Endothelial cell of umbilical vein (primary cell): ENCODE results near the gene CASP12. TPM values are rescaled to one million over a fixed set of nuclear protein-coding genes. Genes with fewer than 3 reads are reported as not detected.
A peak's percentile ranks its signal among the peaks of the same experiment; 100 is the strongest.

Experiments
- BruUV-seq: library from RNA; stranded (reverse); fragments of 400-500 nt; replicated peaks from 2 replicates; lab custom pipeline; 2021; lab: Mats Ljungman, UMichigan
- CTCF ChIA-PET: fragments of 300-600, 350-600 bp; sonication (Branson Sonifier 250); formaldehyde crosslinking; loops from one replicate; lab custom pipeline; 2021; ENCODE audit warnings: antibody characterized with exemption, inconsistent platforms; lab: Charles Lee
- POLR2A ChIA-PET: fragments of 300-600, 350-600 bp; sonication (Branson Sonifier 250); formaldehyde crosslinking; loops from one replicate; lab custom pipeline; 2021; ENCODE audit warnings: antibody characterized with exemption, inconsistent platforms; lab: Charles Lee
- DNase-seq: peaks from one replicate; pipeline ENCODE4 v3.0.0-alpha.2; 2011; ENCODE audit warnings: low read depth, low spot score
- FAIRE-seq: peaks from 2 replicates; lab custom pipeline; 2011; peaks lifted over from hg19 to GRCh38; lab: Jason Lieb, UNC
- H2AFZ ChIP-seq: 2 replicates; pipeline ENCODE4 v1.6.0; 2012; ENCODE audit warnings: low read depth, low read length, control low read depth, inconsistent platforms
- H3K27ac ChIP-seq: 2 replicates; pipeline ENCODE4 v1.5.1; 2011; ENCODE audit warnings: low read depth, mild to moderate bottlenecking, control low read depth, low read length, moderate library complexity; ENCODE audit not compliant: insufficient read depth
- H3K27me3 ChIP-seq, 2 experiments: 2 replicates each; pipeline versions ENCODE4 v1.6.0 to v1.6.1; 2011; ENCODE audit warnings: low read length in 2 of 2, mixed read lengths in 1 of 2; ENCODE audit not compliant: control insufficient read depth in 2 of 2, insufficient read depth in 2 of 2
- H3K36me3 ChIP-seq, 2 experiments: 2 replicates in 1 of 2; 3 replicates in 1 of 2; pipeline ENCODE4 v1.5.1; 2011; ENCODE audit warnings: low read length in 2 of 2, mild to moderate bottlenecking in 1 of 2, moderate library complexity in 1 of 2; ENCODE audit not compliant: control insufficient read depth in 2 of 2, insufficient read depth in 2 of 2; ENCODE audit errors: extremely low read depth in 1 of 2
- H3K4me1 ChIP-seq: 3 replicates; pipeline ENCODE4 v1.5.1; 2011; ENCODE audit warnings: mild to moderate bottlenecking, low read length; ENCODE audit not compliant: control insufficient read depth, insufficient read depth; ENCODE audit errors: extremely low read depth
- H3K4me2 ChIP-seq: 2 replicates; pipeline ENCODE4 v1.6.1; 2011; ENCODE audit warnings: low read length, control low read depth, mixed read lengths; ENCODE audit not compliant: insufficient read depth
- H3K4me3 ChIP-seq, 3 experiments: fragments of 200-600 bp in 1 of 3; sonication (generic), shearing (Covaris generic) in 1 of 3; replicated peaks in 1 of 3; 2 replicates each; pipeline ENCODE4 v1.5.1; 2011 to 2016; ENCODE audit warnings: control low read depth in 3 of 3, low read length in 3 of 3, mild to moderate bottlenecking in 2 of 3, inconsistent platforms in 1 of 3, low read depth in 1 of 3, moderate library complexity in 1 of 3; ENCODE audit not compliant: insufficient read depth in 1 of 3
- H3K79me2 ChIP-seq: 2 replicates; pipeline ENCODE4 v1.6.0; 2012; ENCODE audit warnings: low read length, inconsistent platforms; ENCODE audit not compliant: control insufficient read depth, insufficient read depth
- H3K9ac ChIP-seq: replicated peaks from 2 replicates; pipeline ENCODE3; 2011; ENCODE audit warnings: low read length, control low read depth; ENCODE audit not compliant: insufficient read depth; ENCODE audit errors: extremely low read depth
- H3K9me1 ChIP-seq: replicated peaks from 3 replicates; pipeline ENCODE4 v1.6.0; 2011; ENCODE audit warnings: mild to moderate bottlenecking, low read length; ENCODE audit not compliant: control insufficient read depth, insufficient read depth; ENCODE audit errors: extremely low read depth
- H3K9me3 ChIP-seq: replicated peaks from 2 replicates; pipeline ENCODE4 v1.5.1; 2012; ENCODE audit warnings: low read length, inconsistent platforms; ENCODE audit not compliant: control insufficient read depth, insufficient read depth
- H4K20me1 ChIP-seq: replicated peaks from 2 replicates; pipeline ENCODE3; 2011; ENCODE audit warnings: mild to moderate bottlenecking, low read length; ENCODE audit not compliant: control insufficient read depth, insufficient read depth; ENCODE audit errors: extremely low read depth
- CTCF ChIP-seq, 2 donors: IDR thresholded peaks; 1 replicate in 1 of 2; 2 replicates in 1 of 2; pipeline ENCODE4 v1.5.1; 2011; ENCODE audit warnings: low read length in 2 of 2, mild to moderate bottlenecking in 2 of 2, moderate library complexity in 2 of 2, control low read depth in 1 of 2, inconsistent platforms in 1 of 2, low read depth in 1 of 2; ENCODE audit not compliant: insufficient read depth in 1 of 2; ENCODE audit errors: extremely low read depth in 1 of 2
- EZH2 ChIP-seq: IDR thresholded peaks from 2 replicates; pipeline ENCODE4 v1.6.1; 2012; ENCODE audit warnings: borderline replicate concordance, low read depth, mild to moderate bottlenecking, moderate library complexity, low read length, inconsistent platforms; ENCODE audit not compliant: severe bottlenecking
- FOS ChIP-seq: IDR thresholded peaks from 2 replicates; pipeline ENCODE4 v1.6.1; 2011; ENCODE audit warnings: mild to moderate bottlenecking, low read length, moderate library complexity, borderline replicate concordance; ENCODE audit not compliant: insufficient read depth
- GATA2 ChIP-seq: IDR thresholded peaks from 2 replicates; pipeline ENCODE4 v1.7.0; 2011; ENCODE audit warnings: low read depth, mild to moderate bottlenecking, moderate library complexity, mixed read lengths, low read length; ENCODE audit not compliant: insufficient read length, insufficient read depth
- JUN ChIP-seq: IDR thresholded peaks from 2 replicates; pipeline ENCODE4 v1.6.1; 2011; ENCODE audit warnings: borderline replicate concordance, low read depth; ENCODE audit not compliant: insufficient read length, insufficient read depth
- MYC ChIP-seq: IDR thresholded peaks from one replicate; pipeline ENCODE4 v1.6.1; 2011; ENCODE audit warnings: mild to moderate bottlenecking, low read depth, low read length
- POLR2A ChIP-seq: IDR thresholded peaks from 2 replicates; pipeline ENCODE4 v1.6.1; 2012; ENCODE audit warnings: low read depth, mild to moderate bottlenecking, control low read depth, low read length
- POLR2AphosphoS5 ChIP-seq: IDR thresholded peaks from 2 replicates; pipeline ENCODE4 v1.6.1; 2012; ENCODE audit warnings: low read depth, mild to moderate bottlenecking, control low read depth, low read length, moderate library complexity; ENCODE audit not compliant: insufficient read depth
- dilution Hi-C: fragments of 300-500 bp; cut with MboI; formaldehyde crosslinking; loops from one replicate; pipeline ENCODE4 v1.15.0; 2019; ENCODE audit warnings: low sequenced_read_pairs; ENCODE audit not compliant: extremely low pct_ligation_motif_present
- intact Hi-C: fragments of 100-400 bp; cut with micrococcal nuclease; formaldehyde crosslinking; loops from one replicate; pipeline ENCODE4 v1.10.0; 2022
- polyA plus RNA-seq, 4 experiments: library from polyadenylated mRNA; depleted of rRNA in 3 of 4; stranded (reverse) in 3 of 4; unstranded in 1 of 4; fragments of >200 nt; gene quantifications; 2 replicates each; pipeline versions ENCODE4 v1.2.1 to v1.2.3, GENCODE V29; 2011 to 2012; ENCODE audit warnings: missing spikeins in 1 of 4
- total RNA-seq: library from RNA; stranded (reverse); gene quantifications from 2 replicates; pipeline ENCODE4 v1.2.3, GENCODE V29; 2021
- TF ChIP-seq, protein P1 (sequence below): IDR thresholded peaks from 2 replicates; pipeline ENCODE4 v1.6.1; 2011; ENCODE audit not compliant: insufficient read depth, insufficient read length

CASP12 gene
- total and polyA plus RNA-seq, 2 donors (not counting 3 experiments of a cell fraction or from before 2014, with no cell fraction given), result 1.4 to 3.9 TPM

- Histone ChIP-seq H3K4me2 (no peak overlapping the region), H3K36me3 (peaks cover 0 to 8% of the 10 kb centered on the region in 2 experiments), H3K9me3 (no peaks in the 10 kb centered on the region), H3K4me1 (no peaks in the 10 kb centered on the region), H3K9me1 (no peaks in the 10 kb centered on the region), H3K79me2 (no peaks in the 10 kb centered on the region), H3K4me3 (no peak overlapping the region), H3K27ac (no peak overlapping the region), H3K9ac (no peak overlapping the region), H3K27me3 (no peaks in the 10 kb centered on the region), H4K20me1 (no peaks in the 10 kb centered on the region), H2AFZ (no peak overlapping the region)
- FAIRE-seq (no peak), DNase-seq (peak; percentile 38)
- intact Hi-C loops (no loop called here), dilution Hi-C loops (no loop called here)
- POLR2A ChIA-PET, result no interaction called here
- no peak for TF ChIP-seq POLR2A
- TF ChIP-seq GATA2, result no peak
- no peak for TF ChIP-seq CTCF (IDR thresholded peaks at IDR 0.05; ENCODE audit: extremely low read depth in 1 of 2, insufficient read depth in 1 of 2, low read depth in 1 of 2, low read length in 2 of 2)
- CTCF ChIA-PET, result interaction anchor here (0.7 kb wide), 1 partner anchor 958 kb away, joined by 3 read pairs; no protein-coding TSS in a partner anchor
- no TSS peak for BruUV-seq
Measured at GRCh38 chr11:104905271-104905670, 7.0 kb upstream of the CASP12 start.

DNA sequence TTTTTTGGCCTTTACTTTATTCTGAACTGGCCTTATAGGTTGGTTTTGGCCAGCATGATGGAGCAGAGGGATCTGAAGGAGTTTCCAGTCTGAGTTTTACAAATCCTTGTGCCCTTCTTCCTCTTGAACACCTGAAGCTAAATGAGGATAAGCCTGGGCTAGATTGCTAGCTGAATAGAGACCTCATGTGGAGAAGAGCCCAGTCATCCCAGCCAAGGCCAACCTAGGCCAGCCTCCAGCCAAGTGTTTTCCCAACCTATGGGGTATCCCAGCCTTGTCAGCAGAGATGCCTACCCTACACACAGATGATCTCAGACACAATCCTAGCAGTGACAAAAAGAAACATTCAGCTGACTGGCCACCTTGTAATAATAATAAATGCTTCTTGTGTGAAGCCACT lies 966 bp upstream of the CASP12 start:
- no peaks in the 10 kb centered on the region for H4K20me1 ChIP-seq
- no peaks in the 10 kb centered on the region for H3K27me3 ChIP-seq
- no peaks in the 10 kb centered on the region for H3K9me1 ChIP-seq
- no peak overlapping the region for H3K4me3 ChIP-seq
- no peak overlapping the region for H2AFZ ChIP-seq
- dilution Hi-C loops, result no loop called here
- H3K27ac ChIP-seq, result peak overlapping the region; percentile 74
- H3K4me1 ChIP-seq, result peaks cover 20% of the 10 kb centered on the region
- BruUV-seq, result no TSS peak
- DNase-seq, result peak; percentile 50
- no peaks in the 10 kb centered on the region for H3K36me3 ChIP-seq
- ChIA-PET POLR2A (no interaction called here), CTCF (no interaction called here)
- FAIRE-seq, result no peak
- no peak overlapping the region for H3K9ac ChIP-seq
- H3K79me2 ChIP-seq, result no peaks in the 10 kb centered on the region
- no peaks in the 10 kb centered on the region for H3K9me3 ChIP-seq
- intact Hi-C loops, result loop anchor here (2.0 to 5.0 kb wide), 2 partner anchors 148 to 963 kb away; no protein-coding TSS in a partner anchor
- peak overlapping the region; percentile 64 for H3K4me2 ChIP-seq
- no peak for TF ChIP-seq FOS
- TF ChIP-seq, protein P1, sequence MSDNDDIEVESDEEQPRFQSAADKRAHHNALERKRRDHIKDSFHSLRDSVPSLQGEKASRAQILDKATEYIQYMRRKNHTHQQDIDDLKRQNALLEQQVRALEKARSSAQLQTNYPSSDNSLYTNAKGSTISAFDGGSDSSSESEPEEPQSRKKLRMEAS, result no peak
- TF ChIP-seq EZH2, result no peak
- TF ChIP-seq MYC, result no peak
- no peak for TF ChIP-seq JUN
- no peak for TF ChIP-seq GATA2
- no peak for TF ChIP-seq CTCF (IDR thresholded peaks at IDR 0.05; ENCODE audit: extremely low read depth in 1 of 2, insufficient read depth in 1 of 2, low read depth in 1 of 2, low read length in 2 of 2)
- TF ChIP-seq POLR2AphosphoS5, result no peak
- TF ChIP-seq POLR2A, result no peak
